Sigmoid colon (tissue), 7 donors: Measurements from ENCODE around the gene MKNK1. TPM values are rescaled to one million over a fixed set of nuclear protein-coding genes. Genes with fewer than 3 reads are reported as not detected.

Source experiments
- DNase-seq: peaks from one replicate; pipeline ENCODE4 v3.0.0-alpha.2; 2019
- H3K27ac ChIP-seq, 4 donors: fragments of 200-600 bp; sonication (generic); one replicate each; pipeline ENCODE4 v1.5.1; 2016 to 2019; ENCODE audit warnings: mild to moderate bottlenecking in 1 of 4
- H3K27me3 ChIP-seq, 3 donors: fragments of 200-600 bp; sonication (generic); one replicate each; pipeline ENCODE4 v1.5.1; 2019; ENCODE audit warnings: mild to moderate bottlenecking in 1 of 3
- H3K36me3 ChIP-seq, 4 donors: fragments of 200-600 bp; sonication (generic); one replicate each; pipeline ENCODE4 v1.5.1; 2016 to 2019
- H3K4me1 ChIP-seq, 4 donors: fragments of 200-600 bp; sonication (generic); one replicate each; pipeline ENCODE4 v1.5.1; 2017 to 2019
- H3K4me3 ChIP-seq, 4 donors: fragments of 200-600 bp; sonication (generic); one replicate each; pipeline ENCODE4 v1.5.1; 2017 to 2019; ENCODE audit warnings: mild to moderate bottlenecking in 2 of 4, moderate library complexity in 1 of 4
- H3K9me3 ChIP-seq, 4 donors: fragments of 200-600 bp in 3 of 4; sonication (generic) in 3 of 4; one replicate each; pipeline versions ENCODE4 v1.5.1 to v1.6.1; 2013 to 2019
- EP300 ChIP-seq, 4 donors: sonication (generic); formaldehyde crosslinking; IDR thresholded peaks; one replicate each; pipeline ENCODE4 v1.6.1; 2017; ENCODE audit warnings: antibody characterized with exemption in 4 of 4
- POLR2A ChIP-seq, 2 donors: fragments of 450-650 bp; IDR thresholded peaks; one replicate each; pipeline ENCODE4 v1.6.1; 2016; ENCODE audit warnings: antibody characterized with exemption in 2 of 2, mild to moderate bottlenecking in 2 of 2, moderate library complexity in 2 of 2
- POLR2AphosphoS5 ChIP-seq, 4 donors: sonication (generic); formaldehyde crosslinking; IDR thresholded peaks; one replicate each; pipeline ENCODE4 v1.6.1; 2017; ENCODE audit warnings: antibody characterized with exemption in 4 of 4
- WGBS, 2 donors: extraction: QIAGEN DNeasy Blood & Tissue Kit; methylation state at CpG; one replicate each; pipeline ENCODE4 v1.1.7; 2013; 5-methylcytosine and 5-hydroxymethylcytosine counted together
- intact Hi-C: fragments of 100-400 bp; cut with DNase I; formaldehyde crosslinking; loops from one replicate; pipeline ENCODE4 v1.15.1; 2023
- polyA plus RNA-seq, 3 donors: library from polyadenylated mRNA; stranded (reverse); fragments of 200-250 nt; gene quantifications; one replicate each; pipeline ENCODE4 v1.2.3, GENCODE V29; 2013
- total RNA-seq, 4 donors: library from RNA; depleted of rRNA; stranded (reverse); fragments of >200 nt; gene quantifications; one replicate each; pipeline ENCODE4 v1.1.0, GENCODE V29; 2016
- TF ChIP-seq, protein P1 (sequence below), 4 experiments: fragments of 450-650 bp in 3 of 4; fragments of 200-600 bp in 1 of 4; IDR thresholded peaks; one replicate each; pipeline ENCODE4 v1.5.1; 2016 to 2019; ENCODE audit warnings: antibody characterized with exemption in 4 of 4, mild to moderate bottlenecking in 3 of 4, moderate library complexity in 2 of 4
- donor health status: healthy with polysubstance abuse.
- donor health status: Bipolar disorder and iron deficiency.
- donor health status: healthy.

MKNK1 gene
- total and polyA plus RNA-seq, 7 donors: 15.0 to 54.3 (median 32.1) TPM

DNA sequence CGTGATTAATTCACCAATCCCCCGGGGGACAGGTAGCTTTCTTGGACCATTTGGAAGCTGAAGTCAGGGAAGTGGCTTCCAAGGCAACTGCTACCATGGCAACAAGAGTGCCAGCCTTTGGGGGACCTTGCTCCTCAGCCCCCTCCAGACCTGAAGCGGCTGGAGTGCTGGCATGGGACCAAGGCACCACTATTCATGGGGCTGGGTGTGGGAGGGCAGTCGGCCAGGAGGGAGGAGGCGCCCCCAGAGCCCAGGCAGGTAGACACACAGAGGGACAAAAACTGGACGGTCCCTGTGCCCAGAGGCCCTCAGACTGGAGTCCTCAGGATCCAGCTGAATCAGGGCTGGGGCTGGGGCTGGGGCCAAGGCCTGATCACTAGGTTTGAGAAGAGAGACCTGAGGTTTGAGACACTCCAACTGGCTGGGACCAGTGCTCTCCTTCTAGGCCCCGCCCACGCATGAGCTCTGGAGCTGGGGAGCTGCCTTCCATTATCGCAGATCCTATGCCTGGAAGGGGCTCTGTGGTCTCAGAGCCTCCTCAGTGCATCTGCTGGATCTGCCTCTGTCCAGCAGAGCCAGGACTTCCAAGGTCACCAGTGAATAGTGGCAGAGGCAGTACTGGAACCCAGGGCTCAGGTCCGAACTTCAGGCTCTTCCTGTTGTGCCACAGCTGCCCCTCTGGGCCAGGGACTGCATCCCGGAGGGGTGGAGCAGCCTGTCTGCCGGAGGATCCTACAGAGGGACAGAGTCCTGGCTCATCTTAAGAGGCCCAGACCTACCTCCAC, 49.3 kb downstream of the MKNK1 start:
- 88 to 90% methylated on average over 12 of the region's 12 CpGs for WGBS, 2 donors

DNA sequence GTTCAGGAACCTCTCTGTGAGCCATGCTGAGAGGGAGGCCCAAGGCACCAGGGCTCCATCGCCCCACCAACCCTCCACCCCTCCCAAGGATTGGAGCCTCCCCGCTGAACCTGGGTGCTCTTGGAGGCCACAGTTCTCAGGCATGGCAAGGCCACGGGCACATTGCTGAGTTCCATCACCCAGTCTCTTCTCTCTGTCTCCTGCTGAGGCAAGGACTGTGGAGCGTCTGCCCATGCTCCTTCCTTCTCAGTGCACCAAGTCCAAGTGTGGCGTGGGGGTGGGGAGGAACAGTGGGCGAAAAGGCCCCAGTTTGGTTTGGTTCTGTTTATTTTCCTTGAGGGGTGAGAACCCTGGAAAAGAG, 49.9 kb downstream of the MKNK1 start:
- intact Hi-C loops: no loop called here
- no peaks in the 10 kb centered on the region for H3K27me3 ChIP-seq
- H3K9me3 ChIP-seq: no peaks in the 10 kb centered on the region
- TF ChIP-seq POLR2A (IDR thresholded peaks at IDR 0.05) (no peak), EP300 (IDR thresholded peaks at IDR 0.05) (no peak), POLR2AphosphoS5 (IDR thresholded peaks at IDR 0.05) (no peak)
- TF ChIP-seq, protein P1, sequence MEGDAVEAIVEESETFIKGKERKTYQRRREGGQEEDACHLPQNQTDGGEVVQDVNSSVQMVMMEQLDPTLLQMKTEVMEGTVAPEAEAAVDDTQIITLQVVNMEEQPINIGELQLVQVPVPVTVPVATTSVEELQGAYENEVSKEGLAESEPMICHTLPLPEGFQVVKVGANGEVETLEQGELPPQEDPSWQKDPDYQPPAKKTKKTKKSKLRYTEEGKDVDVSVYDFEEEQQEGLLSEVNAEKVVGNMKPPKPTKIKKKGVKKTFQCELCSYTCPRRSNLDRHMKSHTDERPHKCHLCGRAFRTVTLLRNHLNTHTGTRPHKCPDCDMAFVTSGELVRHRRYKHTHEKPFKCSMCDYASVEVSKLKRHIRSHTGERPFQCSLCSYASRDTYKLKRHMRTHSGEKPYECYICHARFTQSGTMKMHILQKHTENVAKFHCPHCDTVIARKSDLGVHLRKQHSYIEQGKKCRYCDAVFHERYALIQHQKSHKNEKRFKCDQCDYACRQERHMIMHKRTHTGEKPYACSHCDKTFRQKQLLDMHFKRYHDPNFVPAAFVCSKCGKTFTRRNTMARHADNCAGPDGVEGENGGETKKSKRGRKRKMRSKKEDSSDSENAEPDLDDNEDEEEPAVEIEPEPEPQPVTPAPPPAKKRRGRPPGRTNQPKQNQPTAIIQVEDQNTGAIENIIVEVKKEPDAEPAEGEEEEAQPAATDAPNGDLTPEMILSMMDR (IDR thresholded peaks at IDR 0.05): no peak
- WGBS, 2 donors: 91 to 93% methylated on average over 6 of the region's 6 CpGs
- H3K4me3 ChIP-seq: no peak overlapping the region
- no peak for DNase-seq
- H3K4me1 ChIP-seq: peaks cover 0 to 5% (median 0%) of the 10 kb centered on the region in 4 donors
- H3K36me3 ChIP-seq: peaks cover 0 to 18% (median 3%) of the 10 kb centered on the region in 4 donors
- H3K27ac ChIP-seq: no peak overlapping the region

More for the DNA sequence above, 49.3 kb downstream of the MKNK1 start:
- Histone ChIP-seq H3K27ac (no peak overlapping the region), H3K36me3 (peaks cover 0 to 23% (median 3%) of the 10 kb centered on the region in 4 donors), H3K9me3 (no peaks in the 10 kb centered on the region), H3K4me3 (no peak overlapping the region), H3K4me1 (peaks cover 0 to under 1% (median 0%) of the 10 kb centered on the region in 4 donors), H3K27me3 (no peaks in the 10 kb centered on the region)
- DNase-seq: no peak
- intact Hi-C loops: no loop called here
- TF ChIP-seq EP300 (IDR thresholded peaks at IDR 0.05) (no peak), POLR2A (IDR thresholded peaks at IDR 0.05) (no peak), POLR2AphosphoS5 (IDR thresholded peaks at IDR 0.05) (no peak)
- TF ChIP-seq, protein P1 (IDR thresholded peaks at IDR 0.05): no peak

GRCh38 chr1:46553506-46553905, 50.6 kb downstream of the MKNK1 start:
- Histone ChIP-seq H3K36me3 (peaks cover 0 to 13% (median 1%) of the 10 kb centered on the region in 4 donors), H3K27ac (no peak overlapping the region), H3K27me3 (no peaks in the 10 kb centered on the region), H3K4me1 (peaks cover 0 to 5% (median 0%) of the 10 kb centered on the region in 4 donors), H3K9me3 (no peaks in the 10 kb centered on the region), H3K4me3 (no peak overlapping the region)
- no peak for DNase-seq
- intact Hi-C loops: no loop called here
- 85 to 94% methylated on average over 3 of the region's 3 CpGs for WGBS, 2 donors
- no peak for TF ChIP-seq EP300 (IDR thresholded peaks at IDR 0.05)

- Histone ChIP-seq H3K4me1 (peaks cover 0 to 5% (median 0%) of the 10 kb centered on the region in 4 donors), H3K4me3 (no peak overlapping the region), H3K36me3 (peaks cover 0 to 4% (median 0%) of the 10 kb centered on the region in 4 donors), H3K27ac (no peak overlapping the region), H3K9me3 (no peaks in the 10 kb centered on the region), H3K27me3 (no peaks in the 10 kb centered on the region)
- intact Hi-C loops: no loop called here
- WGBS, 2 donors: 89 to 92% methylated on average over 10 of the region's 10 CpGs
- DNase-seq: no peak
- no peak for TF ChIP-seq POLR2AphosphoS5 (IDR thresholded peaks at IDR 0.05)
- TF ChIP-seq EP300 (IDR thresholded peaks at IDR 0.05): no peak
- TF ChIP-seq, protein P1 (IDR thresholded peaks at IDR 0.05): no peak
- TF ChIP-seq POLR2A (IDR thresholded peaks at IDR 0.05): no peak
Measured at GRCh38 chr1:46552357-46553237, 51.5 kb downstream of the MKNK1 start.

GRCh38 chr1:46551597-46552095, 52.4 kb downstream of the MKNK1 start, which contains the start of gene KNCN:
TSS of gene KNCN (minus strand) at chr1:46551647. CDS start at chr1:46551215, 432 bp downstream.
- intact Hi-C loops: no loop called here
- Histone ChIP-seq H3K27ac (no peak within 1 kb of the TSS), H3K27me3 (peaks cover 0 to 5% (median 0%) of the 10 kb centered on the region in 3 donors), H3K4me3 (no peak within 1 kb of the TSS), H3K4me1 (peaks cover 0 to 5% (median 0%) of the 10 kb centered on the region in 4 donors), H3K36me3 (no peaks in the 10 kb centered on the region), H3K9me3 (no peaks in the 10 kb centered on the region)
- 63 to 78% methylated on average over 6 of the region's 6 CpGs for WGBS, 2 donors
- TF ChIP-seq, protein P1 (IDR thresholded peaks at IDR 0.05): no peak
- no peak for TF ChIP-seq EP300 (IDR thresholded peaks at IDR 0.05)
- TF ChIP-seq POLR2AphosphoS5 (IDR thresholded peaks at IDR 0.05): no peak
- TF ChIP-seq POLR2A (IDR thresholded peaks at IDR 0.05): no peak
- no peak for DNase-seq
